H1 (cell line): ENCODE data around the gene CDK19. TPM values are rescaled to one million over a fixed set of nuclear protein-coding genes. Genes with fewer than 3 reads are reported as not detected.

Source experiments
- CEBPB ChIP-seq: IDR thresholded peaks from 2 replicates; pipeline ENCODE4 v1.6.1; 2012; ENCODE audit warnings: low read depth, low read length
- CTBP2 ChIP-seq: IDR thresholded peaks from 2 replicates; pipeline ENCODE4 v1.7.0; 2011; ENCODE audit warnings: borderline replicate concordance, mild to moderate bottlenecking, moderate library complexity, mixed read lengths, low read length; ENCODE audit not compliant: insufficient read depth, insufficient read length
- EGR1 ChIP-seq: IDR thresholded peaks from 2 replicates; pipeline ENCODE4 v1.6.1; 2011; ENCODE audit warnings: low read depth, low read length, borderline replicate concordance
- EP300 ChIP-seq, 2 experiments: IDR thresholded peaks; 1 replicate in 1 of 2; 2 replicates in 1 of 2; pipeline ENCODE4 v1.6.1; 2011 to 2012; ENCODE audit warnings: low read depth in 2 of 2, low read length in 2 of 2, mild to moderate bottlenecking in 2 of 2, borderline replicate concordance in 1 of 2, inconsistent platforms in 1 of 2, moderate library complexity in 1 of 2
- GABPA ChIP-seq: IDR thresholded peaks from 2 replicates; pipeline ENCODE4 v1.6.1; 2011; ENCODE audit warnings: mild to moderate bottlenecking, low read length, moderate library complexity, borderline replicate concordance; ENCODE audit not compliant: insufficient read depth
- NRF1 ChIP-seq: IDR thresholded peaks from 2 replicates; pipeline ENCODE4 v1.6.1; 2011; ENCODE audit warnings: mild to moderate bottlenecking, low read depth, low read length, improper control_type of control experiment
- RNF2 ChIP-seq: fragments of 200-900, 300-1000 bp; sonication (generic); IDR thresholded peaks from 2 replicates; pipeline ENCODE4 v1.7.1; 2016; ENCODE audit warnings: borderline replicate concordance, low read depth, mild to moderate bottlenecking, antibody characterized with exemption, low read length; ENCODE audit not compliant: poor library complexity, severe bottlenecking; ENCODE audit errors: missing control alignments
- SP1 ChIP-seq: IDR thresholded peaks from 2 replicates; pipeline ENCODE4 v1.6.1; 2011; ENCODE audit warnings: low read depth, low read length
- SP4 ChIP-seq: IDR thresholded peaks from 2 replicates; pipeline ENCODE4 v1.6.1; 2012; ENCODE audit warnings: low read length, inconsistent platforms
- YY1 ChIP-seq: IDR thresholded peaks from 2 replicates; pipeline ENCODE4 v1.6.1; 2011; ENCODE audit warnings: low read depth, mild to moderate bottlenecking, low read length
- polyA plus RNA-seq, 7 experiments: library from polyadenylated mRNA; depleted of rRNA in 3 of 7; stranded (reverse) in 5 of 7; unstranded in 2 of 7; fragments of >200 nt in 5 of 7; fragments of 200-250 nt in 2 of 7; gene quantifications; 1 replicate in 5 of 7; 2 replicates in 1 of 7; 4 replicates in 1 of 7; pipeline versions ENCODE4 v1.2.1 to v1.2.3, GENCODE V29; 2011 to 2013; ENCODE audit warnings: missing spikeins in 2 of 7, mixed read lengths in 2 of 7
- total RNA-seq: library from RNA; stranded (reverse); fragmentation: NEBNext Ultra II Directional; extraction: Animal tissue kit (Norgen Biotek cat#: 25700); gene quantifications from 2 replicates; pipeline ENCODE4 v1.2.1, GENCODE V29; 2021
- TF ChIP-seq, protein P1 (sequence below): fragments of 300-600 bp; sonication (generic); IDR thresholded peaks from 2 replicates; pipeline ENCODE4 v1.7.1; 2012; ENCODE audit warnings: low read length, moderate library complexity, mild to moderate bottlenecking, inconsistent platforms; ENCODE audit not compliant: insufficient replicate concordance

The CDK19 gene
- total and polyA plus RNA-seq, 2 of the 8 experiments (the other 6 are each of a cell fraction or from before 2014, with no cell fraction given), result 4.9 to 12.6 TPM

DNA sequence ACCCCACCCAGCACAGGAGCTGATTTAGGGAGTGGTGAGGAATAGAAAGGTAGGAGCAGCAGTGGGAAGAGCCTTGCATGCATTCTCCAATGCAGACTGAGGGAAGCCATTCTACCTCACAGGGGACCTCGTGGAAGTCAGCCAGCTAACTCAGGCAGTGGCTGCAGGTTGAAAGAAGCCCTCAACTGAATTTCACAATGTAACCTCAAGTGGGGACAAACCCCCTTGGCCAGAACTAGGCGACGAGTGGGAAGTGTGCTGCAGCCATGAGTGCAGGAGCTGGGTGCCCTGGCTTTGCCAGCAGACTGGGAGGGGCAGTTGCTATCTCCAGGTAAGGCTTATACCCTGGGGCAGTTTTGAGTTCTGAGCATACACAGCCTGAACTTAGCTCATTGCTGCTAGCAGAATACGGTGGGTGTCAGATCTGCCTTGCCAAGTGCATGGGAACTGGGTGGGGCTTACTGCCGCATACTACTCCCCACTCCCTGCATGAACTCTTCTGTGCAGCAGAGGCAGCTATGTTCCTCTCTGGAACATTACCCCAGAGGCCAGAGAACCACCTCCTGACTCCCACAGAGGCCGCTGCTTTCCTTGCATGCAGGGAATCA is 126.5 kb downstream of the CDK19 start (continued):
- TF ChIP-seq, protein P1, sequence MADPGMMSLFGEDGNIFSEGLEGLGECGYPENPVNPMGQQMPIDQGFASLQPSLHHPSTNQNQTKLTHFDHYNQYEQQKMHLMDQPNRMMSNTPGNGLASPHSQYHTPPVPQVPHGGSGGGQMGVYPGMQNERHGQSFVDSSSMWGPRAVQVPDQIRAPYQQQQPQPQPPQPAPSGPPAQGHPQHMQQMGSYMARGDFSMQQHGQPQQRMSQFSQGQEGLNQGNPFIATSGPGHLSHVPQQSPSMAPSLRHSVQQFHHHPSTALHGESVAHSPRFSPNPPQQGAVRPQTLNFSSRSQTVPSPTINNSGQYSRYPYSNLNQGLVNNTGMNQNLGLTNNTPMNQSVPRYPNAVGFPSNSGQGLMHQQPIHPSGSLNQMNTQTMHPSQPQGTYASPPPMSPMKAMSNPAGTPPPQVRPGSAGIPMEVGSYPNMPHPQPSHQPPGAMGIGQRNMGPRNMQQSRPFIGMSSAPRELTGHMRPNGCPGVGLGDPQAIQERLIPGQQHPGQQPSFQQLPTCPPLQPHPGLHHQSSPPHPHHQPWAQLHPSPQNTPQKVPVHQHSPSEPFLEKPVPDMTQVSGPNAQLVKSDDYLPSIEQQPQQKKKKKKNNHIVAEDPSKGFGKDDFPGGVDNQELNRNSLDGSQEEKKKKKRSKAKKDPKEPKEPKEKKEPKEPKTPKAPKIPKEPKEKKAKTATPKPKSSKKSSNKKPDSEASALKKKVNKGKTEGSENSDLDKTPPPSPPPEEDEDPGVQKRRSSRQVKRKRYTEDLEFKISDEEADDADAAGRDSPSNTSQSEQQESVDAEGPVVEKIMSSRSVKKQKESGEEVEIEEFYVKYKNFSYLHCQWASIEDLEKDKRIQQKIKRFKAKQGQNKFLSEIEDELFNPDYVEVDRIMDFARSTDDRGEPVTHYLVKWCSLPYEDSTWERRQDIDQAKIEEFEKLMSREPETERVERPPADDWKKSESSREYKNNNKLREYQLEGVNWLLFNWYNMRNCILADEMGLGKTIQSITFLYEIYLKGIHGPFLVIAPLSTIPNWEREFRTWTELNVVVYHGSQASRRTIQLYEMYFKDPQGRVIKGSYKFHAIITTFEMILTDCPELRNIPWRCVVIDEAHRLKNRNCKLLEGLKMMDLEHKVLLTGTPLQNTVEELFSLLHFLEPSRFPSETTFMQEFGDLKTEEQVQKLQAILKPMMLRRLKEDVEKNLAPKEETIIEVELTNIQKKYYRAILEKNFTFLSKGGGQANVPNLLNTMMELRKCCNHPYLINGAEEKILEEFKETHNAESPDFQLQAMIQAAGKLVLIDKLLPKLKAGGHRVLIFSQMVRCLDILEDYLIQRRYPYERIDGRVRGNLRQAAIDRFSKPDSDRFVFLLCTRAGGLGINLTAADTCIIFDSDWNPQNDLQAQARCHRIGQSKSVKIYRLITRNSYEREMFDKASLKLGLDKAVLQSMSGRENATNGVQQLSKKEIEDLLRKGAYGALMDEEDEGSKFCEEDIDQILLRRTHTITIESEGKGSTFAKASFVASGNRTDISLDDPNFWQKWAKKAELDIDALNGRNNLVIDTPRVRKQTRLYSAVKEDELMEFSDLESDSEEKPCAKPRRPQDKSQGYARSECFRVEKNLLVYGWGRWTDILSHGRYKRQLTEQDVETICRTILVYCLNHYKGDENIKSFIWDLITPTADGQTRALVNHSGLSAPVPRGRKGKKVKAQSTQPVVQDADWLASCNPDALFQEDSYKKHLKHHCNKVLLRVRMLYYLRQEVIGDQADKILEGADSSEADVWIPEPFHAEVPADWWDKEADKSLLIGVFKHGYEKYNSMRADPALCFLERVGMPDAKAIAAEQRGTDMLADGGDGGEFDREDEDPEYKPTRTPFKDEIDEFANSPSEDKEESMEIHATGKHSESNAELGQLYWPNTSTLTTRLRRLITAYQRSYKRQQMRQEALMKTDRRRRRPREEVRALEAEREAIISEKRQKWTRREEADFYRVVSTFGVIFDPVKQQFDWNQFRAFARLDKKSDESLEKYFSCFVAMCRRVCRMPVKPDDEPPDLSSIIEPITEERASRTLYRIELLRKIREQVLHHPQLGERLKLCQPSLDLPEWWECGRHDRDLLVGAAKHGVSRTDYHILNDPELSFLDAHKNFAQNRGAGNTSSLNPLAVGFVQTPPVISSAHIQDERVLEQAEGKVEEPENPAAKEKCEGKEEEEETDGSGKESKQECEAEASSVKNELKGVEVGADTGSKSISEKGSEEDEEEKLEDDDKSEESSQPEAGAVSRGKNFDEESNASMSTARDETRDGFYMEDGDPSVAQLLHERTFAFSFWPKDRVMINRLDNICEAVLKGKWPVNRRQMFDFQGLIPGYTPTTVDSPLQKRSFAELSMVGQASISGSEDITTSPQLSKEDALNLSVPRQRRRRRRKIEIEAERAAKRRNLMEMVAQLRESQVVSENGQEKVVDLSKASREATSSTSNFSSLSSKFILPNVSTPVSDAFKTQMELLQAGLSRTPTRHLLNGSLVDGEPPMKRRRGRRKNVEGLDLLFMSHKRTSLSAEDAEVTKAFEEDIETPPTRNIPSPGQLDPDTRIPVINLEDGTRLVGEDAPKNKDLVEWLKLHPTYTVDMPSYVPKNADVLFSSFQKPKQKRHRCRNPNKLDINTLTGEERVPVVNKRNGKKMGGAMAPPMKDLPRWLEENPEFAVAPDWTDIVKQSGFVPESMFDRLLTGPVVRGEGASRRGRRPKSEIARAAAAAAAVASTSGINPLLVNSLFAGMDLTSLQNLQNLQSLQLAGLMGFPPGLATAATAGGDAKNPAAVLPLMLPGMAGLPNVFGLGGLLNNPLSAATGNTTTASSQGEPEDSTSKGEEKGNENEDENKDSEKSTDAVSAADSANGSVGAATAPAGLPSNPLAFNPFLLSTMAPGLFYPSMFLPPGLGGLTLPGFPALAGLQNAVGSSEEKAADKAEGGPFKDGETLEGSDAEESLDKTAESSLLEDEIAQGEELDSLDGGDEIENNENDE, result no peak
- TF ChIP-seq EP300 (IDR thresholded peaks at IDR 0.05; ENCODE audit: borderline replicate concordance in 1 of 2, low read depth in 2 of 2, low read length in 2 of 2) (no peak), CEBPB (no peak), CTBP2 (no peak), EGR1 (no peak), SP1 (no peak), SP4 (no peak), RNF2 (no peak), NRF1 (no peak), GABPA (no peak), YY1 (no peak)
